Small intestine (tissue), 7 donors: ENCODE data around the gene MORN1. TPM values are rescaled to one million over a fixed set of nuclear protein-coding genes. Genes with fewer than 3 reads are reported as not detected.

ENCODE experiments used
- DNase-seq, 2 donors: peaks; one replicate each; pipeline versions ENCODE4 v3.0.0 to v3.0.0-alpha.2; 2013
- FAIRE-seq: peaks from 2 replicates; lab custom pipeline; 2012; peaks lifted over from hg19 to GRCh38; lab: Jason Lieb, UNC
- H3K27ac ChIP-seq, 3 donors: one replicate each; pipeline ENCODE4 v1.5.1; 2013; ENCODE audit warnings: low read length in 2 of 3, mild to moderate bottlenecking in 2 of 3, control low read depth in 1 of 3, inconsistent platforms in 1 of 3, low read depth in 1 of 3, moderate library complexity in 1 of 3
- H3K27me3 ChIP-seq, 3 donors: one replicate each; pipeline ENCODE4 v1.6.1; 2013; ENCODE audit warnings: low read length in 3 of 3, inconsistent platforms in 1 of 3; ENCODE audit not compliant: control insufficient read depth in 3 of 3, insufficient read depth in 3 of 3
- H3K36me3 ChIP-seq, 3 donors: one replicate each; pipeline ENCODE4 v1.6.1; 2013; ENCODE audit warnings: low read length in 3 of 3, inconsistent platforms in 1 of 3, low read depth in 1 of 3, mild to moderate bottlenecking in 1 of 3, moderate library complexity in 1 of 3; ENCODE audit not compliant: control insufficient read depth in 3 of 3, insufficient read depth in 2 of 3
- H3K4me1 ChIP-seq, 3 donors: one replicate each; pipeline ENCODE4 v1.6.1; 2013; ENCODE audit warnings: low read length in 2 of 3, inconsistent platforms in 1 of 3, low read depth in 1 of 3, mild to moderate bottlenecking in 1 of 3, moderate library complexity in 1 of 3; ENCODE audit not compliant: control insufficient read depth in 3 of 3, insufficient read depth in 2 of 3
- H3K4me3 ChIP-seq, 3 donors: one replicate each; pipeline ENCODE4 v1.5.1; 2013; ENCODE audit warnings: low read length in 3 of 3, control low read depth in 1 of 3, inconsistent platforms in 1 of 3, low read depth in 1 of 3, mild to moderate bottlenecking in 1 of 3, moderate library complexity in 1 of 3
- H3K9me3 ChIP-seq, 2 donors: one replicate each; pipeline ENCODE4 v1.6.1; 2013; ENCODE audit warnings: low read depth in 1 of 2, low read length in 1 of 2; ENCODE audit not compliant: control insufficient read depth in 2 of 2, insufficient read depth in 1 of 2
- WGBS, 3 donors: extraction: QIAGEN DNeasy Blood & Tissue Kit; methylation state at CpG; one replicate each; pipeline ENCODE4 v1.1.7; 2013; 5-methylcytosine and 5-hydroxymethylcytosine counted together
- polyA plus RNA-seq, 4 donors: library from polyadenylated mRNA; stranded (reverse) in 3 of 4; unstranded in 1 of 4; fragments of 200-250 nt in 3 of 4; fragments of 120-200 nt in 1 of 4; gene quantifications; one replicate each; pipeline versions ENCODE4 v1.2.1 to v1.2.3, GENCODE V29; 2013
- donor health status: healthy with polysubstance abuse.
- donor health status: control.
- donor health status: control.
- donor health status: Bipolar disorder and iron deficiency.
- donor health status: healthy.

The MORN1 gene
- polyA plus RNA-seq, 4 donors: 1.1 to 10.6 (median 2.8) TPM

DNA sequence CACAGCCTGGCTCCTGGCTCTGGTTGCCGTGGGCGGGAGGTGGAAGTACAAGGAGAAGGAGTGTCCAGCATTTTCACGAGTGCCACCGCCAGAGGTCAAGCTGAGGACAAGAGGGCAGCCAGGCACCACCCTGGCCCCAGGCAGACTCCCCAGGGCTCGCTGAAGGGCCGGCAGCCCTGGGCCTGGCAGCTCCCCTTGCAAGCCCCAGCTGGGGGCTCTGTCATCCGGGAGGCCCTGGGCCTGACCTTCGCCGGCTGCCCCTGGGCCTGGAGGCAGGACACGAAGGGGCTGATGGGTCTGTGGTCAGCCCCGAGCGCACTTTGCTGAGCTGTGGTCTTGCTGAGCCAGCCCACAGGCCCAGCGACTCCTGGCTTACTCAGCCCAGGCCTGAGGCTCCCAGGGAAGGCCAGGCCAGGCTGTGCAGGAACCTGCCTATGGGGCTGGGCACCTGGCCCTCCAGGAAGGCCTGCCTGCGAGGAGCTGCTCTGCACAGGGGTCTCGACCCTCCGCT is 74.8 kb downstream of the MORN1 start:
- Histone ChIP-seq H3K9me3 (no peaks in the 10 kb centered on the region), H3K27ac (peak overlapping the region in 1 of 3 donors; percentile 71), H3K4me3 (no peak overlapping the region), H3K36me3 (no peaks in the 10 kb centered on the region), H3K4me1 (peaks cover 0 to 49% (median 3%) of the 10 kb centered on the region in 3 donors), H3K27me3 (peaks cover 0 to 4% (median 4%) of the 10 kb centered on the region in 3 donors)
- no peak for FAIRE-seq
- WGBS, 3 donors: 78 to 85% (median 79%) methylated on average over 14 to 16 of the region's 16 CpGs
- no peak for DNase-seq

DNA sequence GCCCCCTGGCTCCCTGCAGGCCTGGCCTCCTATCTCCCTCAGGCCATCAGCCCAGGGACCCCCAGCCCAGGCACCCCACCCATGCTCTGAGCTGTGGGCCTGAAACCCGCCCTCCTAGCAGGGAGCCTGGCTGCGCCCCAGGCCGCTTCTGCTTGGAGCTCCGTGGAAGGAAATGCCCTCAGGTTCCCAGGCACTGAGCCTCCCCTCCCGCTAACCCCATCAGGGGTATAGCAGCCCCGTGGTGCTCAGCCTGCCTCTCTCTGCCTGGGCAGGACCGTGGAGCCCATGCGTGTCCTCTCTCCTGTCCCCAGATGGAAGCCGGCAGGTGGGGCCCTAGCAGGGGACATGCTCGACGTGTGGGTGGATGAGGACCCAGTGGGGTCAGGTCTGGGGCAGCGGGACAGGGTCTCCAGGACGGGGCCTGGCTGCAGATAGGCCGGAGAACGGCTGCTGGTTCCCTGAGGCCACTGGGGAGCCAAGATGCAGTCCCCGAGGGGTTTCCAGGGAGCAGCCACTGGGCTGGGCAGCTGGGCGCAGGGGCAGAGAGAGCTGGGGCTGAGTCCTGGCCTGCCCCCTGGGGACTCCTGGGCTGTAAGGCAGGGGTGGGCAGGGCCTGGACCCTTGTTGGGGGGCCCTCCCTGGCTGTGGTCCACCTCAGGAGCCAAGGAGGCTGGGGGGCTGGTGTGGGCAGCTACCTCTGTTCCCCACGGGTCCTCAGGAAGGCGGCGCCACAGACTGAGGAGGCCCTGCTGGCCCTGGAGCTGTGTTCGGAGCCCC is 75.5 kb downstream of the MORN1 start:
- no peaks in the 10 kb centered on the region for H3K9me3 ChIP-seq
- H3K36me3 ChIP-seq: peaks cover 0 to 3% (median 0%) of the 10 kb centered on the region in 3 donors
- peak overlapping the region in 1 of 3 donors; percentile 41 for H3K4me3 ChIP-seq
- no peaks in the 10 kb centered on the region for H3K27me3 ChIP-seq
- FAIRE-seq (no peak), DNase-seq (no peak)
- peaks cover 0 to 49% (median 3%) of the 10 kb centered on the region in 3 donors for H3K4me1 ChIP-seq
- 69 to 77% (median 76%) methylated on average over 19 to 21 of the region's 21 CpGs for WGBS, 3 donors
- peak overlapping the region in 2 of 3 donors; percentile 71 to 72 for H3K27ac ChIP-seq

DNA sequence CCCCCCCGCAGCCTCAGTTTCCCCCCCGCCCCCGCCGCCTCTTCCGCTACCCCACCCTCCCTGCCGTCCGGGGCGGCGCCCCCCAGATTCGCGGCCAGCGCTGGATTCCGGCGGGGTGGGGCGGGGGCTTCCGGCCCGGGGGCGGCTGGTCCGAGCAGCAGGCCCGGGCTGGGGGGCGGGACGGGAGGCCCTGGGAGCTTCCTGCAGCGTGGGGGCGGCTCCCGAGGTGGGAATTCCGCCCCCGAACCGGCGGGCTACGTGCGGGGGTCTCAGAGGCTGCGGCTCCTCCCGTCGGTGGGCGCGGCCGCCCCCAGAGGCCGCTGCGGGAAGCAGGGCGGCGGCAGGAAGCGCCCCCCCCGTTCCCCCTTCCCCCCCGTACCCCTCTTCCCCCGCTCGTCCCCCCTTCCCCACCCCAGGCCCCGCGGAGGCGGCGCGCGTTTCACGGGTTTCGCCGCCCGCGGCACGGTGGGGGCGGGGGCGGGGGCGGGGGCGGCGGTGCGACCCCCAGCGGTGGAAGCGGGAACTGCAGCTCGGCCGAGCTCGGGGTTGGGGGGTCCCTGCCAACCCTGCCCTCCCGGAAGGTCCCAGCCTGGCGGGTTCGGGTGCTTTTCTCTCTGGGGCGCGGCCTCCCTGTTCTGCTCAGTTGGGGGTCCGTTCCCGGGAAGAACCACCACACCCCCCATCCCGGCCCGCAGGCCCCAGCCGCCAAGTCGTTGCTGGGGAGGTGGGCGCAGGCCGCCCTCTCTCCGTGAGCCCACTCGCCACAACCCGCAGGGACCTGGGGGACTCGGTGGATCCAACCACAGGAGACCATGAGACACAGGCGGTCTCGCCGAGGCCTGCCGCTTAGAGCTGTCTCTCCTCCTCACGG is 76.3 kb downstream of the MORN1 start:
- Histone ChIP-seq H3K4me1 (peaks cover 0 to 54% (median 3%) of the 10 kb centered on the region in 3 donors), H3K27me3 (no peaks in the 10 kb centered on the region), H3K4me3 (peak overlapping the region; percentile 41 to 55 (median 43)), H3K36me3 (peaks cover 0 to 10% (median 0%) of the 10 kb centered on the region in 3 donors), H3K27ac (peak overlapping the region in 2 of 3 donors; percentile 74 to 79), H3K9me3 (no peaks in the 10 kb centered on the region)
- DNase-seq (peak in 1 of 2 donors; percentile 62), FAIRE-seq (no peak)
- 7 to 26% (median 14%) methylated on average over 26 to 90 of the region's 91 CpGs for WGBS, 3 donors

GRCh38 chr1:2314273-2314802 is 77.0 kb downstream of the MORN1 start:
- Histone ChIP-seq H3K4me3 (peak overlapping the region; percentile 40 to 55 (median 43)), H3K27me3 (no peaks in the 10 kb centered on the region), H3K9me3 (no peaks in the 10 kb centered on the region), H3K27ac (peak overlapping the region; percentile 4 to 79 (median 74)), H3K36me3 (peaks cover 0 to 13% (median 0%) of the 10 kb centered on the region in 3 donors), H3K4me1 (peaks cover 0 to 55% (median 3%) of the 10 kb centered on the region in 3 donors)
- peak in 1 of 2 donors; percentile 88 for DNase-seq
- no peak for FAIRE-seq
- WGBS, 3 donors: 12 to 29% (median 24%) methylated on average over 33 to 54 of the region's 54 CpGs

DNA sequence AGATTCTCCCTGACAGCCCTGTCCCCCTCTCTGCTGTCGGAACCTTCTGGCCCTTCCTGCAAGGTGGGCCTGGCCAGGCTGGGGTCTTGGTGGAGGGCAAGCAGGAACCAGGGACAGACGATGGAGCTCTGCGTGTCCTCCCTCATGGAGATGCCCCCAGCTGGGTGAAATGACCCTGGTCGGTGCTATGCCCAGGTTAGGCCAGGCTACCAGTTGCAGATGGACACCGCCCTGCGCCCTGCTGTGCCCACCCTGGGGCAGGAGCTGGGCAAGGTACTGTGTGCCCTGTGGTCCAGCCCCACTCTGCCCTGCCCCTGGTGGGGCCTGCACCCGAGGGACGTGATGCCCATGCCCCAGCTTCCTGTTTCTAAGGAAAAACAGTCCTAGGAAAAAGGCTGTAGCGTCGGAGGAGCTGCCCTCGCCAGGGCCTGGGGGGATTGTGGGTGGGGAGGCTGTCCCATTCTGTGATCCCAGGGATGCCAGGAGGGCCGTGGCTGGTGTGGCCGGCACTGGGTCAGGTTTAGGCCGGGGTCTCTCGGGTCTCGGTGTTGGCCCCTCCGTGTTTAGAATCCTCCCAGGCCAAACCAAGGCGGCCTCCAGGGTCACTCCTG is 77.6 kb downstream of the MORN1 start:
- peaks cover 0 to 55% (median 3%) of the 10 kb centered on the region in 3 donors for H3K4me1 ChIP-seq
- H3K27ac ChIP-seq: peak overlapping the region in 2 of 3 donors; percentile 74 to 79
- H3K27me3 ChIP-seq: no peaks in the 10 kb centered on the region
- FAIRE-seq (no peak), DNase-seq (no peak)
- peaks cover 0 to 17% (median 0%) of the 10 kb centered on the region in 3 donors for H3K36me3 ChIP-seq
- H3K4me3 ChIP-seq: peak overlapping the region in 1 of 3 donors; percentile 40
- H3K9me3 ChIP-seq: no peaks in the 10 kb centered on the region
- 63 to 76% (median 68%) methylated on average over 18 of the region's 18 CpGs for WGBS, 3 donors

DNA sequence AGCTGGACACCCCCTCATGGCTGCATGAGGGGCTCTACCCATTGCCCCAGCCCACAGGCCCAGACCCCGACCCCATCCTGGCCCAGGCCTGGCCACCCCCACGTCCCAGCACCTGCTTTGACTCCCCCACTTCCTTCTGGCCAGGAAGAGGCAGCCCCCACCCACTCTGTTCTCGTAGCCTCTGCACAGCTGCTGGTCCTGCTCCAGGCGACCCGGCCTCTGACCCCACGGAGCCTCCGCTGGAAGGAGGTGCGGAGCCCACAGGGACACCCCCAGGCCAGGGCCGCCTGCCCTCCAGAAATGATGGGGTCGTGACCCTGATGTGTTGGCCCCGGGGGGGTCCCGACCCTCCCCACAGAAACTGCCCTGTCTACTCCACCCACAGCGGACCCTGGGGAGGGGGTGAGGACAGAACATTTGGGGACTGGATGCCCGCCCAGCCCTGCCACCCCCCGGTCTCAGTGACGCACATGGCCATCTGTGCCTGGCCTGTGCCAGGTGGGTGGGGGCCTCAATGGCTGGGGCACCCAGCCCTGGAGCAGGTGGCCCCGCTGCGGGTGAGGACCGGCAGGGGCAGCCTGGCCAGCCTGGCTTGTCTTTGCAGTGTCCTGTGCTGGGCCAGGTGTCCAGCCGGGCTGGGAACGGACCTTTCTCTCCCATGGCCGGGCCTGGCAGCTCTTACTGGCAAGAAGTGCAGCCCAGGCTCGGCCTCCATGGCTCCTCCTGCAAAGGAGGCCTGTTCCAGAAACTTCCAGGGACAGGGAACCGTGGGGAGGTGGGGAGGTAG is 78.6 kb downstream of the MORN1 start:
- Histone ChIP-seq H3K27ac (peak overlapping the region in 1 of 3 donors; percentile 57), H3K27me3 (no peaks in the 10 kb centered on the region), H3K4me1 (peaks cover 0 to 55% (median 3%) of the 10 kb centered on the region in 3 donors), H3K9me3 (no peaks in the 10 kb centered on the region), H3K4me3 (no peak overlapping the region), H3K36me3 (peaks cover 0 to 26% (median 5%) of the 10 kb centered on the region in 3 donors)
- FAIRE-seq (no peak), DNase-seq (no peak)
- 39 to 53% (median 45%) methylated on average over 18 to 24 of the region's 24 CpGs for WGBS, 3 donors

GRCh38 chr1:2312160-2312514 is 79.2 kb downstream of the MORN1 start:
- Histone ChIP-seq H3K4me1 (peaks cover 0 to 55% (median 3%) of the 10 kb centered on the region in 3 donors), H3K36me3 (peaks cover 2 to 32% (median 5%) of the 10 kb centered on the region in 3 donors), H3K27ac (peak overlapping the region; percentile 16 to 62 (median 57)), H3K9me3 (no peaks in the 10 kb centered on the region), H3K27me3 (no peaks in the 10 kb centered on the region), H3K4me3 (no peak overlapping the region)
- DNase-seq (no peak), FAIRE-seq (no peak)
- WGBS, 3 donors: 56 to 64% (median 57%) methylated on average over 10 of the region's 10 CpGs
